HL-60/S4 treated with retinoic acid at 250 ng/mL for 4 days and 3 days (cell line): Measurements from ENCODE around the gene TRDMT1.

Experiments used
- in situ Hi-C: fragments of 300-500 bp; cut with MboI; formaldehyde crosslinking; loops from 2 replicates; pipeline ENCODE4 v1.7.0; 2022; ENCODE audit warnings: low sequenced_read_pairs

Gene TRDMT1

GRCh38 chr10:17200912-17201793, at the start of gene TRDMT1:
TRDMT1 (minus strand) TSS chr10:17201672; CDS start chr10:17201634, 38 bp downstream.
- in situ Hi-C loops = no loop called here

- in situ Hi-C loops = loop anchor here (10.0 to 25.0 kb wide), 2 partner anchors 406 to 1363 kb away; no protein-coding TSS in a partner anchor
Measured at GRCh38 chr10:17250736-17251135, 49.3 kb upstream of the TRDMT1 start.

- in situ Hi-C loops = loop anchor here (10.0 to 25.0 kb wide), 2 partner anchors 405 to 1363 kb away; no protein-coding TSS in a partner anchor
Measured at GRCh38 chr10:17249820-17250219, 48.3 kb upstream of the TRDMT1 start.

- in situ Hi-C loops = no loop called here
Measured at GRCh38 chr10:17248964-17249363, 47.5 kb upstream of the TRDMT1 start.

GRCh38 chr10:17247210-17247609, 45.7 kb upstream of the TRDMT1 start:
- in situ Hi-C loops = no loop called here

- in situ Hi-C loops = no loop called here
Measured at GRCh38 chr10:17244700-17245365, 43.4 kb upstream of the TRDMT1 start.

GRCh38 chr10:17241611-17242333, 40.3 kb upstream of the TRDMT1 start:
- in situ Hi-C loops = no loop called here

- in situ Hi-C loops = no loop called here
Measured at GRCh38 chr10:17240616-17241015, 39.1 kb upstream of the TRDMT1 start.

GRCh38 chr10:17240096-17240495, 38.6 kb upstream of the TRDMT1 start:
- in situ Hi-C loops = no loop called here

- in situ Hi-C loops = no loop called here
Measured at GRCh38 chr10:17239345-17240085, 38.0 kb upstream of the TRDMT1 start.

GRCh38 chr10:17238445-17239291, 37.2 kb upstream of the TRDMT1 start:
- in situ Hi-C loops = no loop called here

- in situ Hi-C loops = no loop called here
Measured at GRCh38 chr10:17237915-17238444, 36.5 kb upstream of the TRDMT1 start.

- in situ Hi-C loops = no loop called here
Measured at GRCh38 chr10:17237149-17237527, 35.7 kb upstream of the TRDMT1 start.

- in situ Hi-C loops = no loop called here
Measured at GRCh38 chr10:17236468-17237148, 35.1 kb upstream of the TRDMT1 start.

- in situ Hi-C loops = no loop called here
Measured at GRCh38 chr10:17235136-17235535, 33.7 kb upstream of the TRDMT1 start.

GRCh38 chr10:17234431-17234945, 33.0 kb upstream of the TRDMT1 start:
- in situ Hi-C loops = no loop called here

- in situ Hi-C loops = no loop called here
Measured at GRCh38 chr10:17233286-17233991, 32.0 kb upstream of the TRDMT1 start.
